Activated naive CD4-positive, alpha-beta T cell treated with anti-CD3 and anti-CD28 coated beads, Interleukin-2, amount 50 U/mL, for 24 hours (primary cell): ENCODE results near the gene BTG2.
"Not testable (repeated sequence)": the region's sequence is repeated elsewhere in the genome, so short reads cannot be mapped to it uniquely, and the experiment has no call there.

Source experiments
- H3K27ac Mint-ChIP-seq: one replicate; pipeline ENCODE4 v1.8.0; 2021; ENCODE audit warnings: mild to moderate bottlenecking, mixed read lengths
- H3K27me3 Mint-ChIP-seq: one replicate; pipeline ENCODE4 v1.8.0; 2021; ENCODE audit warnings: mixed read lengths
- H3K36me3 Mint-ChIP-seq: one replicate; pipeline ENCODE4 v1.8.0; 2021; ENCODE audit warnings: mixed read lengths
- H3K4me1 Mint-ChIP-seq: one replicate; pipeline ENCODE4 v1.8.0; 2021; ENCODE audit warnings: mixed read lengths
- H3K4me3 Mint-ChIP-seq: one replicate; pipeline ENCODE4 v1.8.0; 2021; ENCODE audit warnings: mild to moderate bottlenecking, mixed read lengths
- H3K9me3 Mint-ChIP-seq: one replicate; pipeline ENCODE4 v1.8.0; 2021; ENCODE audit warnings: mixed read lengths

BTG2 gene

DNA sequence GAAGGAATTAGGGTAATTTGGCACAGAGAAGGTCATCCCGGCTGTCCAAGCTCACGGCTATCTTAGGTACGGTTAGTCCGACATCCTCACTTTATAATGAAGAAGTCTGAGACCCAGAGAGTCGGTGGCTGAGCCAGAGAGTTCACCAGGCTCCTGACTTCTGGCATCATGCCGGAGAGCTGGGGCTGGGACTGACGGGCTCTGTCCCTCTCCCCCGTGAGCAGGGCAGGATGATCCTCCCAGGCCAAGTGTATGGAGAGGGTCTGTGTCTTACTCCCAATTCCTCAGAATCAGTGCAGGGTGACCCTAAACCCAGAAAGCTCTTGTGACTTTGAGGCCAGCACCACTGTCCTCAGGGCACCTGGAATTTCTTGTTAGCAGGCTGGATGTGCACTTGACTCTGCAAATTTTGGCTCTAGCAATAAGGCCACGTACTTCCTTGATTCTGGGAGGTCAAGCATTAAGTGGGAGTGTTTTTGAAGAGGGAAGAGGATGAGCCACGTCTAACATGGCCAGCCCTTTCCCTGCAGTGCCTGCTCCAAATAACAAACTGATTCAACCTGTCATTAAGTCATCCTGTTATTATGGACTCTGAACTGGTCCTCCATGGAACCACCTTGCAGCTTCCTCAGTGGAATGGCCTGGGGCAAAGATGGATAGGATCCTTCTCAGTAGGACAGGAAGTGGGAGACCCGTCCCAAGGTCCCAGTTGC is 20.8 kb upstream of the BTG2 start:
- Mint-ChIP-seq H3K27ac (no peak overlapping the region), H3K4me3 (no peak overlapping the region), H3K36me3 (no peaks in the 10 kb centered on the region), H3K9me3 (no peaks in the 10 kb centered on the region), H3K27me3 (no peaks in the 10 kb centered on the region), H3K4me1 (peaks cover 43% of the 10 kb centered on the region)

DNA sequence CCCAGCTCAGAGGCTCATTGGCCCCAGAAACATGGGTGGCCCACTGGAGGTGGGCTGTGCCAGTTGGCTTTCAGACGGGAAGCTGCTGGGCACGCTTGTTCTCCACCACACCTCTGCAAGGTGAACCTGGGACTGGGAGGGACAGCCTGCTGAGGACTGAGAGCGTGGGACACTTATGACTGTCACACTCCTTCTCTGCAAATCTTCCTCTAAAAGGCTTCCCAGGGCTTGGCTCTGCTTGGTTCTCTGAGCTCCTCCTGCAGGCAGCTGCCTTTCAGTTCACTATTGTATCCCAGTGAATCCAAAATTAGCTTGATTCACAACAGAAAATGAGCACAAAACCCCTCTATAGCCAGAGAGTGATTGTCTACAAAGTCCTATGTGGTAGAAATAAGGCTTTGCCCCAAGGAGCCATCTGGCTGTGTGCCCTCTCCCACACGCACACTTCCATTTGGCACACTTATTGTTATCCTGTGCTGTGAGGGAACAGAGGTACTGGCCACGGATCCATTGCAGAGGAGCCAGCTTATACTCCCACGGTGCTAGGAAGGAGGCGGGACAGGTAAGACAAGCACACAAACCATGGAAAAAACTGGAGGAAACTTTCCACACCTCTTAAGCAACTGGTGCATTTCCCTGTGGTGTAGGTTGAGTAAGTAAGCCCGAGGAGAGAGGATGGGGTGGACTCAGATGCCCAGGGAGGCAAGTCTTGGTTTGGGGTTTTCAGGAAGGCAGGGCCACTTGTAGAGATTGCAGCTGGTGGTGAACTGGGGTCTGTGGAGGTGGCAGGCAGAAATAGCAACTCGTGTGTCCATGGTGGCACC is 18.9 kb upstream of the BTG2 start:
- Mint-ChIP-seq H3K27me3 (no peaks in the 10 kb centered on the region), H3K36me3 (no peaks in the 10 kb centered on the region), H3K4me3 (peak overlapping the region; percentile 86), H3K27ac (peak overlapping the region; percentile 95), H3K4me1 (peaks cover 53% of the 10 kb centered on the region), H3K9me3 (no peaks in the 10 kb centered on the region)

DNA sequence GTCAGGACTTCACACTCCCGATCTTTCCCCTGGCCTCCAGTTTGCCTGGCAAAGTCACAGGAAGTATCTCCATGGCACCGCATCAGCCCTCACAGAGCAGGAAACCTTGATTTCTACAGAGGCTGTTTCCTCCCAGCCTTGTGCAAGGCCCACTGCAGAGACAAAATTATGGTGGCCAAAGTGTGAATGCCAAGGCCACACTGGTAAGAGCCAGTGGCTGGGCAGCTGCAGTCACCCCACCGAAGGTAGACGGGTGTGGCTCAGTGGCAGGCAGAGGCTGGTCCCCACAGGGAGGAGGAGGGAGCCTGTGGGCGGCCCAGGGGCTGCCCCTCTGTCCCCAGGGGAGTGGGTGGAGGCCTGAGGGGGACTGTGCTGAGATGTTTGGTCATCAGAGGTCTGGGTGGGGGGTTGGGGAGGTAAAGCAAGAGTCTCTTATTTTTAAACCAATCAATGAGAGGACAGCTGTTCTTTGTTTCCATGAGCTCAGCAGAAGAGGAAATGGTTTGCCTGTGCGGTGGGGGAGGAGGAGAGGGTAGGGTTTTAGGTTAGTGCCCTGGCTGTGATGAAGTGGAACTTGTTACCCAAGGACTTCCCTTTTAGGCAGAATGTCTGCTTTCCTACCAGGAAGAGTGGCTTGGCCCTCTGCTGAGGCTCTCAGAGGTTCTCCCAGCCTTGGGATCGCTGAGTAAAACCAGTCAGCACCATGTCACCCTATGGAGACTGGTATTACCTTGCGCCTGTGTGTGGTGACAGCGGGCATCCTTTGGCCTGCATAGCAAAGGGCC is 18.0 kb upstream of the BTG2 start:
- H3K4me1 Mint-ChIP-seq = peaks cover 63% of the 10 kb centered on the region
- H3K36me3 Mint-ChIP-seq = no peaks in the 10 kb centered on the region
- H3K27me3 Mint-ChIP-seq = no peaks in the 10 kb centered on the region
- H3K27ac Mint-ChIP-seq = peak overlapping the region; percentile 95
- peak overlapping the region; percentile 86 for H3K4me3 Mint-ChIP-seq
- H3K9me3 Mint-ChIP-seq = no peaks in the 10 kb centered on the region

DNA sequence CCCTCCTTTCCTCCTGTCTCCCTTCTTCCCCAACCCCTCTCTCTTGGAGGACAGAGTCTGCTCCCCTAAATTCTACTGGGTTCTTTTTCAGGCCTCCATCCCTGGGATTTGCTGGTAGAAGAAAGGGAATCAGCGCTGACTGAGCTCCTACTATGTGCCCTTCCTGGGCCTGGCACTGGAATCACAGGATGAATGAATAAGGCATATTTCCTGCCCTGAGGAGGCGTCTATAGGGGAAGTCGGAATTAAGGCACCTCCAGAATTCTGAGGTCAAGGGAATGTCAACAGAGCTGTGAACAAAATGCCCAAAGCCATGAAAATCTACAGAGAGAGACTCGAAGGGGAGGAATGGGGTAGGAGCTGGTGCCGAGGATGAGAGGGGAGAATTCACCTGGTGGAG is 17.4 kb upstream of the BTG2 start:
- no peaks in the 10 kb centered on the region for H3K36me3 Mint-ChIP-seq
- H3K27ac Mint-ChIP-seq = peak overlapping the region; percentile 95
- H3K4me3 Mint-ChIP-seq = peak overlapping the region; percentile 86
- no peaks in the 10 kb centered on the region for H3K9me3 Mint-ChIP-seq
- peaks cover 66% of the 10 kb centered on the region for H3K4me1 Mint-ChIP-seq
- H3K27me3 Mint-ChIP-seq = no peaks in the 10 kb centered on the region

DNA sequence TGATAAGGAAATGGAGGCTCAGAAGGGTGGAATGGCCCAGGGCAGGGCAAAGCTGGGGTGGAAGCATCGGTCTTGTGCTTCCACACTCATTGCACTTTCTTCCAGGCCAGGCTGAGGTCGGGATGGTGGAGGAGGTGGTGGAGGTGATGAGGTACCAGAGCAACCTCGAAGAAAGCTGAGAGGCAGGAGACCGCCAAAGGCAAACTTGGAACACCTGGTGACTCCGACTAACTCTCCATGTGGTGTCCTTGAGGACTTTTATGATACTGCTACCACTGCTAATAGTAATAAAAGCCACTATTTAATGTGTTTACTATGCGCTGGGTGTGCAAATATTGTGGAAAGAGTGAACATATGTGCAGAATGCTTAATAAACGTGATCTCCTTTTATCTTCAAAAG is 16.9 kb upstream of the BTG2 start:
- no peaks in the 10 kb centered on the region for H3K27me3 Mint-ChIP-seq
- peak overlapping the region; percentile 86 for H3K4me3 Mint-ChIP-seq
- H3K9me3 Mint-ChIP-seq = no peaks in the 10 kb centered on the region
- H3K36me3 Mint-ChIP-seq = no peaks in the 10 kb centered on the region
- peaks cover 70% of the 10 kb centered on the region for H3K4me1 Mint-ChIP-seq
- H3K27ac Mint-ChIP-seq = peak overlapping the region; percentile 95

DNA sequence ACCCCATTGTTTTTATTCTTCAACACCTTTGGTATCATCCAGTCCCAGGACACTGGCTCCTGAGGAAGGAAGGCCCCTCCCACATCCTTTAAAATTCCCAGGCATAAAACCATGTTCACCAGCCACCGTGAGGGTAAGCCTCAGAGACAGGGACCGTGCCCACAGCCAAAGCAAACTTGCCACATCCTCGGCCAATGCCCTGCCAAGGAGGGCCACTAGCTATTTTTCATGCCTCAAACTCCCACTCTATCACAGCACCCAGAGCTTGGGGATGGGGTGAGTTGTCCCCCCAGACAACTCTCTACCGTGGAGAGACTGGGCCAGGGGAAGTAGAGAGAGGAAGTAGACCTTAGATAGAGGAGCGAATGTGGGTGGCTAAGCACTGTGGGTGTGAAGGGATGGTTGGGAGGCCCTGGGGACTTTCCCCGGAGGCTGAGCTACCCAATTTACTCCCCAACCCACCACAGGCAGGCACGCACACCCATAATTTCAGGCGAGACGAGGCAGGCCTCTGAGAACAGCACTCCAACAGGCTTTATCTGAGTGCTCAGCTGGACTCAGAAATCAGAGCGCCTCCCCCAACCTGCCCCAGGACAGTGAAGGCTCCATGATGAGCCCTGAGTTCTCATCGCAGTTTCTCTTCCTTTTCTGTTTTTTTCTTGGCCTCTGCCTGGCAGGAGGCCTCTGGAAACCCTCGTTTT is 15.9 kb upstream of the BTG2 start:
- no peaks in the 10 kb centered on the region for H3K9me3 Mint-ChIP-seq
- no peaks in the 10 kb centered on the region for H3K27me3 Mint-ChIP-seq
- H3K27ac Mint-ChIP-seq = peak overlapping the region; percentile 95
- peaks cover 76% of the 10 kb centered on the region for H3K4me1 Mint-ChIP-seq
- peak overlapping the region; percentile 86 for H3K4me3 Mint-ChIP-seq
- no peaks in the 10 kb centered on the region for H3K36me3 Mint-ChIP-seq

DNA sequence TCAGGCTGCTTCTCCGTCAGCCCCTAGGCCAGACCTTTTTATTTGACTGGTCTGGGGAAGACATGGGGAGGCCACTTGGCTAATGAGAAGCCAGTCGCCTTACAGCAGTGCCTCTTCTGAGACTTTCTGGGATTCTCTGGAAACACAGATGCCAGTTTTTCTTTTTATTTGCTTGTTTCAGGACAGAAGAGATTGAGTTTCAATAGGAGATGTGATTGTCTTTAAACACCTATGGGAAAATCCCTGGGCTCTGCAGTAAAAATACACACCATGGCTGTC is 15.4 kb upstream of the BTG2 start:
- Mint-ChIP-seq H3K9me3 (no peaks in the 10 kb centered on the region), H3K4me1 (peaks cover 80% of the 10 kb centered on the region), H3K27me3 (no peaks in the 10 kb centered on the region), H3K36me3 (no peaks in the 10 kb centered on the region), H3K4me3 (peak overlapping the region; percentile 86), H3K27ac (peak overlapping the region; percentile 95)

DNA sequence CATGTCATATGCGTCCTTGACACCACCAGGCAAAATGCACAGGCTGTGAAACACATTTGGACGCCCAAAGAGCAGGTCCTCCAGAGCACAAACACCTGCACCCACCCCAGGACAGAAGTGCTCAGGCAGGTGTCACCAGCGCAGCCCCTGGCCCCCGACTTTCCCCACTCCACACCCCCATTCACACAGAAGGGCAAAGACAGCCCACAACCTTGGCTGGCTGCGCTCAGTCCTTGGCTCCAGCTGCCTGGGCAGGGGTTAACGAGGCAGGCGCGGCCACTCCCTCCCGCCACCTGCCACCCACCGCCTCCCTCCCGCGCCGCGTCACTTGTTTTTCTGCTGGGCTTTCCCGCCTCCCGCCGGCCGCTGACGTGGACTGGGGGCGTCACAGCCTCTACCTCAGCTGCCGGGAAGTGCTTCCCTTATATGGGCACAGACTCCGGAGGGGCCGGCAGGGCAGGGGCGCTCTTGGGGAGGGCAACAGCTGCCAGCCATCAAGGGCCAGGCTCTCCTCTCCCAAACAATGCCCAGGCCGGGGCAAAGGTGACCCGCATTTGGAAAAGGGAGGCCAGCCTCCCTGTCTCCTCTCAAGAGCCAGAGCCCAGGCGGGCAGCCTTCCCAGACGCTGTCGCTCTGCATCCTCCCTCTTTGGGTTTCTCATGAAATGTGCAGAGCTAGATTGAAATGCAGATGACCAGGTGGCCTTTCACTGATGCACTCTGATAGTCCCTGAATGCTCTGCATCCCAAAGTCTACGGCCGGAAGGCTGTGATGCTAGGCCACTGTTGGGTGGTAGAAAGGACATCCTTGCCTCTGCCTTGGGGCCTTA is 14.8 kb upstream of the BTG2 start:
- peak overlapping the region; percentile 86 for H3K4me3 Mint-ChIP-seq
- peaks cover 86% of the 10 kb centered on the region for H3K4me1 Mint-ChIP-seq
- no peaks in the 10 kb centered on the region for H3K9me3 Mint-ChIP-seq
- H3K27me3 Mint-ChIP-seq = no peaks in the 10 kb centered on the region
- peak overlapping the region; percentile 95 for H3K27ac Mint-ChIP-seq
- no peaks in the 10 kb centered on the region for H3K36me3 Mint-ChIP-seq

DNA sequence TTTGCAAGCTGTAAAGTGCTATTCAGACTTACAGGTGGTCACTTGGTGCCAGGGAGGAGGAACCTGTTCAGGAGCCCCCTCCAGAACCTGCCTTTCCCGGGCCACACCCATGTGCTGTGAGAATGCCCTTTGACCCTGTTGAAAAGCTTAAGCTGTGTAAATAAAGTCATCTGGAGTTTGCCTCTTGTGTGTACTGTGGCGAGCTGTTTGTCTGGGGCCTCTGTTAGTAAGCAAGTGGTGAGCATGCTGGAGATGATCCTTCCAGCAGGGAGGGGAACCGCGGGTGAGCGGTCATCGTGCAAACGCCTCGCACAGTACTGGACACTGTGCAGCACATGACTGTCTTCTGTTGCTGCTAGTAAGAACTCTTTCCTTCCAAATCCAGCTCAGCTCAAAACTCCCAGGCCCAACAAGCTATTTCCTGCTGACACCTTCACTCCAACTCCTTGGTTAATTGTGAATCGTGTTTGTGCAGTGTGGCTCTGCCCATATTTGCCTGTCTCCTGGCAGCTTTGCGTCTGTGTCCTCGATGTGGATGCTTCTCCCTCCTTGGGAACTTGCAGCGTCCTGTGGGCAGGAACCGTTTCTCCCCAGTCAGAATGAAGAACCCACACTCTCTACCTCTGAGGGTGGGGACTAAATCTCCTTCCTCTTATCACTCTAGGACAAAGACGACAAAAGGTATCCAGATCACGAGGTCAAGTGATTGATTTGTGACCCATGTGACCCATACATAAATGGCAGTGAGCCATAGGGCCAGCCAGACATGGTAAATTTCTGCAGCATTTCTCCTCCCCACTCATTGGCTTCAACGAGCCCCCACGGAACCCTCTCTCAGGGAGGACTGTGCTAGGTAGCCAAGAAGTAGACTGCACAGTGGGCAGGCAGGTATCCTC is 13.9 kb upstream of the BTG2 start:
- Mint-ChIP-seq H3K27me3 (no peaks in the 10 kb centered on the region), H3K4me1 (peaks cover 90% of the 10 kb centered on the region), H3K4me3 (peak overlapping the region; percentile 86), H3K36me3 (no peaks in the 10 kb centered on the region), H3K9me3 (no peaks in the 10 kb centered on the region), H3K27ac (peak overlapping the region; percentile 95)

DNA sequence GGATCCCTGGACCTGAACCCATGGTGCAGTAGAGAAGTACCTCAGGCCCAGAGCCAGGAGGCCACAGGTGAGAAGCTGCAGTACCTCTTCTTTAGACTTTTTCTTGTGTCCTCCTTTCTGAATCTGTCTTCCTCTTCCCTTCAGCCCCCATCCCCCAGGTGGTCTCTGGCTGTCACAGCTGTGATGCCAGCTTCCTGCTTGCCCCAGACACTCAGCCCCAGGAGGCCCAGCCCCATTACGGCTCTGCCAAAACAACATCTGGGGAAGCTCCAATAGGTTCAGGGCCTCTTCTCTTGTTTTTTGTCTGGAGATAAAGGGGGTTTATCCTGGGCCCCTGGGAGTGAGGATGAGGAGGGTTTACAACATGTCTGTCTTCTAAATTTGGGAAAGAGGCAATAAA is 9.5 kb upstream of the BTG2 start:
- H3K4me1 Mint-ChIP-seq = peaks cover 76% of the 10 kb centered on the region
- no peaks in the 10 kb centered on the region for H3K27me3 Mint-ChIP-seq
- no peak overlapping the region for H3K4me3 Mint-ChIP-seq
- H3K27ac Mint-ChIP-seq = peak overlapping the region; percentile 71
- no peaks in the 10 kb centered on the region for H3K9me3 Mint-ChIP-seq
- H3K36me3 Mint-ChIP-seq = no peaks in the 10 kb centered on the region

DNA sequence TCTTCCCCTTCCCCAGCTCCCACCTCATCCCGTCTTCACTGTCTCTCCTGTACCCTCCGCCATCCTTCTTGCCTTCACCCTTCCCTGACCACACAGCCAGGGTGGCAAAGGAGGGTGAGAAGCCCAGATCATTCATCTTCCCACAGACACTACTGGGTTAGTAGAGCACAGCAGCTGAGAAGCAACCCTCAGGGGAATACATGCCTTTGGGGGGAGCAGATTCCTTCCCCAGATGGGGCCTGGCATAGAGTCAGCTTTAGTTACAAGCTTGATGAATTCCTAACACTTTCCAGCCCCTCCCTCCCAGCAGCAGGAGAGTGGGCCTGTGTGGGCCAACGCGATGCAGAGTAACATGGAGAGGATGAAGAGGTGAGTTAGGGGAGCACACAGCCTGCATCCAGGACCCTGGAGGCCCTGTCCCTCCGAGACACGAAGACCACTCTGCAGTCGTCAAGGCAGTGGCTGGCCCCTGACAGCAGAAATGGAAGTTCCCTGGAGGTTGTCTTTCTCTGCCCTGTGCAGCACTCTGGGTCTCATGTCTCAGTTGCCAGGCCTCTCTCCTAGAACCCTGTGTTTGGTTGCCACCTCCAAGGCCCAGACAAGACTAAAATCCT is 8.8 kb upstream of the BTG2 start:
- Mint-ChIP-seq H3K4me1 (peaks cover 70% of the 10 kb centered on the region), H3K9me3 (no peaks in the 10 kb centered on the region), H3K27me3 (no peaks in the 10 kb centered on the region), H3K27ac (peak overlapping the region; percentile 2), H3K36me3 (no peaks in the 10 kb centered on the region), H3K4me3 (no peak overlapping the region)

DNA sequence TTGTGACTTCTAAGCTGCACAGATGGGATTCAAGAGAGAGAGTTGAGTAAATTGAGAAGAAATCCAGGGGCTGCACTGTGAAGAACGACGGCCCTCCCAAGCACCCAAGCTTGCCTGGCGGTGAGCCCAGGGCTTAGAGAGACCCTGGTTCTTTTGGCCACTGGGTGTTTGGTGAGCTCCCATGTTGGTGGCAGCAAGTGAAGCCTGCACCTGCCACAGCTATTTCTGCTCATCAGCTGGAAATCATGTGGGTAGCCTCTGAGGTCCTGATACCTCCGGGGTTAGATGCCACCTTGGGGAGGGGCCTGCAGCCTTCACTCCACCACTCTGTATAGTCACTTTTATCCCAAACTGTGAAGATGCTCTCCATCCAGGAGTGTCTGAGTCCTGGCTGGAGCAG is 6.2 kb upstream of the BTG2 start:
- H3K4me3 Mint-ChIP-seq = no peak overlapping the region
- H3K27me3 Mint-ChIP-seq = no peaks in the 10 kb centered on the region
- no peaks in the 10 kb centered on the region for H3K9me3 Mint-ChIP-seq
- H3K27ac Mint-ChIP-seq = no peak overlapping the region
- peaks cover 62% of the 10 kb centered on the region for H3K4me1 Mint-ChIP-seq
- no peaks in the 10 kb centered on the region for H3K36me3 Mint-ChIP-seq

DNA sequence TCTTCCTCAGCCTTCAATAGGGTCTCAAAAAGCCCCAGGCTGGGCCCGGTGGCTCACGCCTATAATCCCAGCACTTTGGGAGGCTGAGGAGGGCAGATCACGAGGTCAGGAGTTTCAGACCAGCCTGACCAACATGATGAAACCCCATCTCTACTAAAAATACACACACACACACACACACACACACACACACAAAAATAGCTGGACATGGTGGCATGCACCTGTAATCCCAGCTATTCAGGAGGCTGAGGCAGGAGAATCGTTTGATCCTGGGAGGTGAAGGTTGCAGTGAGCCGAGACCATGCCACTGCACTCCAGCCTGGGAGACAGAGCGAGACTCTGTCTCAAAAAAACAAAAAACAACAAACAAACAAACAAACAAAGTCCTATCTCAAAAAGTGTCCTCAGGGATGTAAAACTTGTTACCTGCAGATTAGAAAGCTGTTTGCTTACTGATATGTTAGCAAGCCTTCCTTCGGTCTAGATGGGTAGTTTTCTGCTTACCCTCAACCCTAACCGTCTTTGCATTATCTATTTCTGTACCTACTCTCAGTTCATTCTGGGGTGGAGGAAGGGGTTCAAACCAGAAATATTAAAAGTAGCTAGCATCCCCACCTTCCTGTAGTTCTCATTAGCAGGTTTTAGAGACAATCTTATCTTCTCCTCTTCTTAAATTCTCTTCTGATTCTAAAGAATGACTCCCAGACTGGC is 5.4 kb upstream of the BTG2 start:
- not testable (repeated sequence) for H3K4me3 Mint-ChIP-seq, H3K9me3 Mint-ChIP-seq, H3K27me3 Mint-ChIP-seq, H3K36me3 Mint-ChIP-seq
- Mint-ChIP-seq H3K27ac (peak overlapping the region; percentile 0), H3K4me1 (peaks cover 65% of the 10 kb centered on the region)
